ENCODE data around the gene MR1.
A peak's percentile ranks its signal among the peaks of the same experiment; 100 is the strongest.

The MR1 gene

GRCh38 chr1:181101581-181102226 is 67.9 kb downstream of the MR1 start:
- peaks cover 68% of the 10 kb centered on the region for H3K4me1 Mint-ChIP-seq
- no peak overlapping the region for H3K4me3 Mint-ChIP-seq
- H3K27ac Mint-ChIP-seq = peak overlapping the region; percentile 88
- no peaks in the 10 kb centered on the region for H3K9me3 Mint-ChIP-seq
- no peaks in the 10 kb centered on the region for H3K27me3 Mint-ChIP-seq
- peaks cover 5% of the 10 kb centered on the region for H3K36me3 Mint-ChIP-seq
- ATAC-seq = no peak

- no peak for ATAC-seq
- Mint-ChIP-seq H3K27me3 (no peaks in the 10 kb centered on the region), H3K36me3 (peaks cover 5% of the 10 kb centered on the region), H3K4me3 (no peak overlapping the region), H3K4me1 (peaks cover 59% of the 10 kb centered on the region), H3K27ac (no peak overlapping the region), H3K9me3 (no peaks in the 10 kb centered on the region)
Observed at GRCh38 chr1:181102841-181103240, 69.1 kb downstream of the MR1 start.

GRCh38 chr1:181103399-181103798 is 69.6 kb downstream of the MR1 start:
- peaks cover under 1% of the 10 kb centered on the region for H3K36me3 Mint-ChIP-seq
- H3K4me1 Mint-ChIP-seq = peaks cover 53% of the 10 kb centered on the region
- no peak overlapping the region for H3K4me3 Mint-ChIP-seq
- no peaks in the 10 kb centered on the region for H3K9me3 Mint-ChIP-seq
- no peak overlapping the region for H3K27ac Mint-ChIP-seq
- no peaks in the 10 kb centered on the region for H3K27me3 Mint-ChIP-seq
- ATAC-seq = no peak

- no peaks in the 10 kb centered on the region for H3K9me3 Mint-ChIP-seq
- no peaks in the 10 kb centered on the region for H3K27me3 Mint-ChIP-seq
- no peak for ATAC-seq
- H3K4me3 Mint-ChIP-seq = peak overlapping the region; percentile 83
- peaks cover 45% of the 10 kb centered on the region for H3K4me1 Mint-ChIP-seq
- H3K36me3 Mint-ChIP-seq = no peaks in the 10 kb centered on the region
- peak overlapping the region; percentile 65 for H3K27ac Mint-ChIP-seq
Observed at GRCh38 chr1:181104042-181104789, 70.4 kb downstream of the MR1 start.

GRCh38 chr1:181104790-181105133 is 71.0 kb downstream of the MR1 start:
- Mint-ChIP-seq H3K27me3 (no peaks in the 10 kb centered on the region), H3K4me3 (peak overlapping the region; percentile 83), H3K36me3 (no peaks in the 10 kb centered on the region), H3K4me1 (peaks cover 44% of the 10 kb centered on the region), H3K9me3 (no peaks in the 10 kb centered on the region), H3K27ac (peak overlapping the region; percentile 65)
- peak; percentile 53 for ATAC-seq

- Mint-ChIP-seq H3K4me3 (peak overlapping the region; percentile 83), H3K27ac (peak overlapping the region; percentile 77), H3K36me3 (no peaks in the 10 kb centered on the region), H3K4me1 (peaks cover 41% of the 10 kb centered on the region), H3K27me3 (no peaks in the 10 kb centered on the region), H3K9me3 (no peaks in the 10 kb centered on the region)
- peak; percentile 95 for ATAC-seq
Observed at GRCh38 chr1:181105134-181106021, 71.6 kb downstream of the MR1 start.

GRCh38 chr1:181106022-181106312 is 72.2 kb downstream of the MR1 start:
- peaks cover 35% of the 10 kb centered on the region for H3K4me1 Mint-ChIP-seq
- H3K4me3 Mint-ChIP-seq = peak overlapping the region; percentile 83
- H3K27me3 Mint-ChIP-seq = no peaks in the 10 kb centered on the region
- no peak for ATAC-seq
- H3K9me3 Mint-ChIP-seq = no peaks in the 10 kb centered on the region
- no peaks in the 10 kb centered on the region for H3K36me3 Mint-ChIP-seq
- H3K27ac Mint-ChIP-seq = peak overlapping the region; percentile 77

GRCh38 chr1:181106479-181106878 is 72.7 kb downstream of the MR1 start:
- Mint-ChIP-seq H3K4me1 (peaks cover 34% of the 10 kb centered on the region), H3K27ac (peak overlapping the region; percentile 77), H3K36me3 (no peaks in the 10 kb centered on the region), H3K4me3 (peak overlapping the region; percentile 83), H3K27me3 (no peaks in the 10 kb centered on the region), H3K9me3 (no peaks in the 10 kb centered on the region)
- ATAC-seq = no peak

GRCh38 chr1:181107711-181108110 is 73.9 kb downstream of the MR1 start:
- Mint-ChIP-seq H3K4me1 (peaks cover 46% of the 10 kb centered on the region), H3K27ac (peak overlapping the region; percentile 15), H3K36me3 (no peaks in the 10 kb centered on the region), H3K4me3 (no peak overlapping the region), H3K9me3 (no peaks in the 10 kb centered on the region), H3K27me3 (no peaks in the 10 kb centered on the region)
- no peak for ATAC-seq

- Mint-ChIP-seq H3K9me3 (no peaks in the 10 kb centered on the region), H3K27me3 (no peaks in the 10 kb centered on the region), H3K36me3 (no peaks in the 10 kb centered on the region), H3K27ac (peak overlapping the region; percentile 15), H3K4me3 (no peak overlapping the region), H3K4me1 (peaks cover 44% of the 10 kb centered on the region)
- ATAC-seq = no peak
Observed at GRCh38 chr1:181108304-181108867, 74.6 kb downstream of the MR1 start.

- peaks cover 40% of the 10 kb centered on the region for H3K4me1 Mint-ChIP-seq
- no peaks in the 10 kb centered on the region for H3K27me3 Mint-ChIP-seq
- no peaks in the 10 kb centered on the region for H3K9me3 Mint-ChIP-seq
- no peak for ATAC-seq
- H3K27ac Mint-ChIP-seq = peak overlapping the region; percentile 48
- no peak overlapping the region for H3K4me3 Mint-ChIP-seq
- no peaks in the 10 kb centered on the region for H3K36me3 Mint-ChIP-seq
Observed at GRCh38 chr1:181110013-181110412, 76.2 kb downstream of the MR1 start.

Data from stimulated activated memory B cell treated with anti-CD40 and anti-IgM and Interleukin-4, amounts not matched to agents 10 μg/mL and 1 μg/mL and 100 μg/mL, for 72 hours (primary cell).